Spleen (tissue), 11 donors: ENCODE results near the gene ACRV1. TPM values are rescaled to one million over a fixed set of nuclear protein-coding genes. Genes with fewer than 3 reads are reported as not detected.

Experiments
- DNase-seq: peaks from one replicate; pipeline ENCODE4 v3.0.0-alpha.2; 2020
- H3K27ac ChIP-seq, 8 donors: fragments of 200-600 bp; sonication (generic) in 7 of 8; 1 replicate in 4 of 8; 2 replicates in 4 of 8; pipeline versions ENCODE4 v1.5.0 to v1.8.0; 2016 to 2021; ENCODE audit warnings: inconsistent platforms in 4 of 8, mild to moderate bottlenecking in 4 of 8, moderate library complexity in 1 of 8
- H3K27me3 ChIP-seq, 7 donors: fragments of 200-600 bp; sonication (generic) in 6 of 7; replicated peaks in 1 of 7; 1 replicate in 4 of 7; 2 replicates in 3 of 7; pipeline versions ENCODE4 v1.5.0 to v1.8.0; 2016 to 2021; ENCODE audit warnings: inconsistent platforms in 3 of 7, mild to moderate bottlenecking in 1 of 7
- H3K36me3 ChIP-seq, 6 donors: fragments of 200-600 bp; sonication (generic) in 5 of 6; 1 replicate in 4 of 6; 2 replicates in 2 of 6; pipeline versions ENCODE4 v1.5.0 to v1.8.0; 2016 to 2021; ENCODE audit warnings: inconsistent platforms in 2 of 6
- H3K4me1 ChIP-seq, 6 donors: fragments of 200-600 bp; sonication (generic) in 5 of 6; 1 replicate in 3 of 6; 2 replicates in 3 of 6; pipeline versions ENCODE4 v1.5.0 to v1.8.0; 2016 to 2021; ENCODE audit warnings: inconsistent platforms in 3 of 6
- H3K4me3 ChIP-seq, 8 donors: fragments of 200-600 bp; sonication (generic) in 7 of 8; 1 replicate in 4 of 8; 2 replicates in 4 of 8; pipeline versions ENCODE4 v1.5.0 to v1.8.0; 2016 to 2021; ENCODE audit warnings: inconsistent platforms in 4 of 8, mild to moderate bottlenecking in 4 of 8, moderate library complexity in 2 of 8
- H3K9me3 ChIP-seq, 8 donors: fragments of 200-600 bp; sonication (generic) in 7 of 8; 1 replicate in 4 of 8; 2 replicates in 4 of 8; pipeline versions ENCODE4 v1.5.0 to v1.8.0; 2016 to 2021; ENCODE audit warnings: inconsistent platforms in 4 of 8
- CTCF ChIP-seq, 11 experiments: fragments of 200-600 bp in 7 of 11; fragments of 450-650 bp in 4 of 11; sonication (generic) in 4 of 11; IDR thresholded peaks in 8 of 11; conservative IDR thresholded peaks in 3 of 11; 1 replicate in 7 of 11; 2 replicates in 4 of 11; pipeline versions ENCODE4 v1.4.0 to v1.8.0; 2016 to 2021; ENCODE audit warnings: antibody characterized with exemption in 11 of 11, inconsistent platforms in 4 of 11, mild to moderate bottlenecking in 1 of 11
- POLR2A ChIP-seq, 3 donors: fragments of 450-650 bp; IDR thresholded peaks; one replicate each; pipeline ENCODE4 v1.5.1; 2017; ENCODE audit warnings: antibody characterized with exemption in 3 of 3, mild to moderate bottlenecking in 1 of 3
- POLR2AphosphoS5 ChIP-seq, 3 donors: sonication (generic); formaldehyde crosslinking; IDR thresholded peaks; one replicate each; pipeline ENCODE4 v1.5.1; 2017; ENCODE audit warnings: antibody characterized with exemption in 3 of 3
- WGBS, 5 donors: extraction: QIAGEN DNeasy Blood & Tissue Kit in 3 of 5; methylation state at CpG; one replicate each; pipeline versions ENCODE4 v1.1.5 to v1.1.7; 2013 to 2018; 5-methylcytosine and 5-hydroxymethylcytosine counted together
- intact Hi-C: fragments of 100-400 bp; cut with DNase I; formaldehyde crosslinking; loops from one replicate; pipeline ENCODE4 v1.15.0; 2023; ENCODE audit warnings: low total_unique reads
- polyA plus RNA-seq, 3 donors: library from polyadenylated mRNA; stranded (reverse); fragments of 200-250 nt; gene quantifications; one replicate each; pipeline ENCODE4 v1.2.1, GENCODE V29; 2013
- total RNA-seq, 7 donors: library from RNA; depleted of rRNA in 3 of 7; stranded (reverse); fragments of >200 nt in 3 of 7; fragmentation: NEBNext Ultra II Directional in 4 of 7; extraction: Animal tissue kit (Norgen Biotek cat#: 25700) in 4 of 7; gene quantifications; one replicate each; pipeline versions ENCODE4 v1.1.0 to v1.2.1, GENCODE V29; 2016 to 2021
- donor health status: healthy with polysubstance abuse.
- donor health status: DM: no; HTN: no; CAD: no; lungs with moderate emphysema.
- donor health status: DM: no; HTN: no; CAD: no.
- donor health status: Bipolar disorder and iron deficiency.
- donor health status: healthy.
- donor health status: DM: no; HTN: no; CAD: no.
- donor health status: DM: yes; HTN: yes; CAD: no.

Gene ACRV1
- total and polyA plus RNA-seq, 10 donors = 0.09 TPM; not detected in 9

- H3K9me3 ChIP-seq = no peaks in the 10 kb centered on the region
- WGBS, 5 donors = 78 to 84% (median 82%) methylated on average over 9 of the region's 9 CpGs
- no peak for DNase-seq
- intact Hi-C loops = no loop called here
- H3K27ac ChIP-seq = no peak overlapping the region
- TF ChIP-seq CTCF (IDR thresholded peaks at IDR 0.05 in 8 of 11, conservative IDR thresholded peaks at IDR 0.05 in 3 of 11) (no peak), POLR2A (IDR thresholded peaks at IDR 0.05) (no peak), POLR2AphosphoS5 (IDR thresholded peaks at IDR 0.05) (no peak)
- H3K27me3 ChIP-seq = no peaks in the 10 kb centered on the region
- H3K4me3 ChIP-seq = no peak overlapping the region
- H3K36me3 ChIP-seq = no peaks in the 10 kb centered on the region
- H3K4me1 ChIP-seq = no peaks in the 10 kb centered on the region
Observed at GRCh38 chr11:125685228-125685627, 4.6 kb upstream of the ACRV1 start.

GRCh38 chr11:125679837-125680236, 810 bp downstream of the ACRV1 start:
- H3K27me3 ChIP-seq = no peaks in the 10 kb centered on the region
- DNase-seq = no peak
- H3K36me3 ChIP-seq = peaks cover 0 to 20% (median 0%) of the 10 kb centered on the region in 6 donors
- no peak overlapping the region for H3K27ac ChIP-seq
- no peaks in the 10 kb centered on the region for H3K9me3 ChIP-seq
- H3K4me3 ChIP-seq = no peak overlapping the region
- intact Hi-C loops = no loop called here
- H3K4me1 ChIP-seq = no peaks in the 10 kb centered on the region
- 85 to 96% (median 90%) methylated on average over 2 of the region's 2 CpGs for WGBS, 5 donors
- TF ChIP-seq POLR2A (IDR thresholded peaks at IDR 0.05) (no peak), POLR2AphosphoS5 (IDR thresholded peaks at IDR 0.05) (no peak), CTCF (IDR thresholded peaks at IDR 0.05 in 8 of 11, conservative IDR thresholded peaks at IDR 0.05 in 3 of 11) (no peak)

GRCh38 chr11:125679397-125679796, 1.2 kb downstream of the ACRV1 start:
- H3K27ac ChIP-seq = no peak overlapping the region
- H3K4me3 ChIP-seq = no peak overlapping the region
- H3K36me3 ChIP-seq = peaks cover 0 to 20% (median 0%) of the 10 kb centered on the region in 6 donors
- H3K4me1 ChIP-seq = no peaks in the 10 kb centered on the region
- DNase-seq = no peak
- intact Hi-C loops = no loop called here
- 95 to 98% (median 97%) methylated on average over 4 of the region's 4 CpGs for WGBS, 5 donors
- no peaks in the 10 kb centered on the region for H3K27me3 ChIP-seq
- TF ChIP-seq POLR2A (IDR thresholded peaks at IDR 0.05) = no peak
- no peak for TF ChIP-seq POLR2AphosphoS5 (IDR thresholded peaks at IDR 0.05)
- no peak for TF ChIP-seq CTCF (IDR thresholded peaks at IDR 0.05 in 8 of 11, conservative IDR thresholded peaks at IDR 0.05 in 3 of 11)
- H3K9me3 ChIP-seq = no peaks in the 10 kb centered on the region

- 90 to 99% (median 92%) methylated on average over 2 of the region's 2 CpGs for WGBS, 5 donors
- intact Hi-C loops = no loop called here
Observed at GRCh38 chr11:125675196-125675595, 5.5 kb downstream of the ACRV1 start.

More at GRCh38 chr11:125675196-125675595, 5.5 kb downstream of the ACRV1 start:
- TF ChIP-seq POLR2A (IDR thresholded peaks at IDR 0.05) = no peak
- TF ChIP-seq POLR2AphosphoS5 (IDR thresholded peaks at IDR 0.05) = no peak
- no peak for TF ChIP-seq CTCF (IDR thresholded peaks at IDR 0.05 in 8 of 11, conservative IDR thresholded peaks at IDR 0.05 in 3 of 11)
- no peaks in the 10 kb centered on the region for H3K27me3 ChIP-seq
- H3K36me3 ChIP-seq = peaks cover 0 to 20% (median 0%) of the 10 kb centered on the region in 6 donors
- H3K9me3 ChIP-seq = no peaks in the 10 kb centered on the region
- no peaks in the 10 kb centered on the region for H3K4me1 ChIP-seq
- no peak for DNase-seq
- H3K4me3 ChIP-seq = no peak overlapping the region
- no peak overlapping the region for H3K27ac ChIP-seq
